HCT116 (cell line): ENCODE results near the gene PTGIS.

Experiments
- CTCF ChIP-seq, 3 experiments: fragments of 200-600 bp in 1 of 3; sonication (generic) in 1 of 3; IDR thresholded peaks in 2 of 3; conservative IDR thresholded peaks in 1 of 3; 2 replicates each; pipeline ENCODE4 v1.5.1; 2012 to 2017; ENCODE audit warnings: low read depth in 2 of 3, low read length in 2 of 3, antibody characterized with exemption in 1 of 3, borderline replicate concordance in 1 of 3, control low read depth in 1 of 3, mild to moderate bottlenecking in 1 of 3, mixed read lengths in 1 of 3, mixed run types in 1 of 3, moderate library complexity in 1 of 3; ENCODE audit not compliant: insufficient read depth in 1 of 3
- EZH2 ChIP-seq: fragments of 200-600 bp; sonication (generic); IDR thresholded peaks from 2 replicates; pipeline ENCODE4 v1.6.1; 2017; ENCODE audit warnings: antibody characterized with exemption, mixed run types
- EZH2phosphoT487 ChIP-seq: fragments of 200-600 bp; IDR thresholded peaks from 2 replicates; pipeline ENCODE4 v1.6.1; 2018; ENCODE audit warnings: antibody characterized with exemption, borderline replicate concordance
- MAX ChIP-seq: IDR thresholded peaks from 2 replicates; pipeline ENCODE4 v1.6.1; 2012
- POLR2A ChIP-seq: IDR thresholded peaks from 2 replicates; pipeline ENCODE4 v1.7.0; 2011; ENCODE audit warnings: borderline replicate concordance; ENCODE audit not compliant: insufficient read depth, insufficient read length; ENCODE audit errors: extremely low read depth
- REST ChIP-seq: IDR thresholded peaks from 2 replicates; pipeline ENCODE4 v1.6.1; 2012; ENCODE audit warnings: low read depth
- ZNF274 ChIP-seq: fragments of 200-500 bp; sonication (Bioruptor generic); IDR thresholded peaks from 2 replicates; pipeline ENCODE4 v1.6.1; 2014; ENCODE audit warnings: mild to moderate bottlenecking, low read depth, low read length, inconsistent platforms

GRCh38 chr20:49466114-49466912, 101.6 kb downstream of the PTGIS start:
- TF ChIP-seq CTCF (IDR thresholded peaks at IDR 0.05 in 2 of 3, conservative IDR thresholded peaks at IDR 0.05 in 1 of 3; ENCODE audit: borderline replicate concordance in 1 of 3, insufficient read depth in 1 of 3, low read depth in 2 of 3, low read length in 2 of 3) (no peak), EZH2phosphoT487 (no peak), ZNF274 (no peak), MAX (no peak), REST (no peak), POLR2A (peak; percentile 50), EZH2 (no peak)
